COR-L47 (cell line): ENCODE measurements around the gene TBC1D10A.
A peak's percentile ranks its signal among the peaks of the same experiment; 100 is the strongest.

Experiments used
- DNase-seq: peaks from one replicate; lab custom pipeline; 2025; lab: John Stamatoyannopoulos, UW

TBC1D10A gene

GRCh38 chr22:30299322-30299721 lies 27.4 kb downstream of the TBC1D10A start:
- no peak for DNase-seq

GRCh38 chr22:30297991-30298701 lies 28.6 kb downstream of the TBC1D10A start:
- no peak for DNase-seq

GRCh38 chr22:30297276-30297990 lies 29.3 kb downstream of the TBC1D10A start:
- DNase-seq: no peak

- no peak for DNase-seq
These were observed 29.9 kb downstream of the TBC1D10A start for GRCh38 chr22:30296833-30297232.

GRCh38 chr22:30296324-30296723 lies 30.4 kb downstream of the TBC1D10A start:
- DNase-seq: no peak

GRCh38 chr22:30295576-30295975 lies 31.2 kb downstream of the TBC1D10A start:
- DNase-seq: no peak

GRCh38 chr22:30294830-30295229 lies 31.9 kb downstream of the TBC1D10A start:
- DNase-seq: no peak

GRCh38 chr22:30294066-30294465 lies 32.7 kb downstream of the TBC1D10A start:
- peak; percentile 74 for DNase-seq

- DNase-seq: no peak
These were observed 33.7 kb downstream of the TBC1D10A start for GRCh38 chr22:30293026-30293425.

GRCh38 chr22:30292069-30292970 lies 34.4 kb downstream of the TBC1D10A start:
- no peak for DNase-seq

- DNase-seq: peak; percentile 57
These were observed 35.5 kb downstream of the TBC1D10A start for GRCh38 chr22:30291058-30291892.

- DNase-seq: no peak
These were observed 36.2 kb downstream of the TBC1D10A start for GRCh38 chr22:30290342-30291057.

GRCh38 chr22:30289980-30290313 lies 36.8 kb downstream of the TBC1D10A start:
- DNase-seq: no peak

- peak; percentile 89 for DNase-seq
These were observed 37.4 kb downstream of the TBC1D10A start, which contains the start of gene CASTOR1 for GRCh38 chr22:30289141-30289979. Gene CASTOR1 (minus strand): TSS chr22:30289505. CDS start chr22:30289497, 8 bp downstream.

- no peak for DNase-seq
These were observed 38.2 kb downstream of the TBC1D10A start for GRCh38 chr22:30288419-30289140.

GRCh38 chr22:30287648-30288418 lies 38.9 kb downstream of the TBC1D10A start:
- peak; percentile 69 for DNase-seq

GRCh38 chr22:30286813-30287647 lies 39.7 kb downstream of the TBC1D10A start:
- peak; percentile 33 for DNase-seq

GRCh38 chr22:30286331-30286730 lies 40.4 kb downstream of the TBC1D10A start:
- DNase-seq: no peak
